ENCODE data around the gene CADM1.

CADM1 gene

DNA sequence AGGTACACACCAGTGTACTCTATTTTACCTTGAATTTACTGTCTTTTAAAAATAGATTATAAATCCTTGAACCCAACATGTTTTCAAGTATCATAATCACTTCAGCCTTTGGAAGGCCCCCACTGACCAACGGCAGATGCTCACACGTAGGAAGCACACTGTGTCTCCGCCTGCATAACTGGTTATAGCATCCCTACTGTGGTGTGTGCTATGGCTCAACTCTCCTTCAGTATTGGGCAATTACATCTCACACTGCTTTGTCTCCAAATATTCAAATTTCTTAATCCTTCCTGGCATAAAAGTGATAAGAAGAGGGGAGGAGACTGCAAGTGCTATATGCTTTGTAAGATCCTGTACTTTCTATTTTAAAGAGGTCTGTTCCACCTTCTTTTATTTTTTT, 165.7 kb downstream of the CADM1 start:
- Histone ChIP-seq H3K27me3 (ENCODE audit: control insufficient read depth, insufficient read depth, low read length) (no peaks in the 10 kb centered on the region), H3K36me3 (ENCODE audit: control insufficient read depth, insufficient read depth, low read length) (no peaks in the 10 kb centered on the region), H3K9me3 (ENCODE audit: control insufficient read depth, insufficient read depth, low read length) (no peaks in the 10 kb centered on the region), H3K9ac (ENCODE audit: low read depth, low read length) (no peak overlapping the region), H3K4me3 (ENCODE audit: low read depth, low read length) (no peak overlapping the region), H3K27ac (ENCODE audit: low read depth, low read length) (no peak overlapping the region), H3K4me1 (ENCODE audit: control insufficient read depth, insufficient read depth, low read length) (no peaks in the 10 kb centered on the region)

DNA sequence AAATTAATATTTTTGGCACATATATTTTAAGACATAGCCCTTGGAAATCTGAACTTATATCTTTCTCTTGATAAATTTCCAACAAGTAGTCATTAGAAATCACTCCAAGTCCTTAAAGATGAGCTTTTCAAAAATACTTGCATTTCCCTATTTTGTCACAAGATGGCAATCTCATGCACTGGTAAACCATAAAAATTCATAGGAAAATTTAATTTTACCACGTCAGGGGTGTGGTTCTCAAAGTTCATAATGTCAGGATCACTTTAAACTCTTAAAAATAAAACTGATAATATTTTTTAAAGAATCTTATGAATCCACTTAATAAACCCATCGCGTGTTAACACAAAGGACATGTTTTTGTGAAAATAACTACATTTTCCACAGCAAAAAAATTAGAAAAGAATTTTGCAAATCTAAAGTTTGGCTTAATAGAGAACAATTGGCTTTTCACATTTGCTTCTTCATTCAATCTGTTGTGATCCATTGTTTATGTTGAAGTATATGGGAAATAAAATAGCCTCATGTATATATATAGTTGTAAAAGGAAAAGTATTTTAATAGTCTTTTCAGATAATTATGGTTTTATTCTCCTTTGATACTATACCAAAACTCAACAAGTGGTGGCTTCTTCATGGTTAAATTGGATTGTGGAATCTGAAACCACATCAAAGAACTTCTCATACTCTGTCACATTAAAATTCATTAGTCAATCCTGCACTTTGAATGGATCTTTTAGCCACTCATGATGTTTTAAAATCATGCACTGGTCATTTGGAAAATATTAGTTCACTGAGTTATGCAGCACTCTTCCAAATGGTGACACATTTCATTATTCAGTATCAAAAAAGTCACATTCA, 169.1 kb downstream of the CADM1 start:
- no peak overlapping the region for H3K27ac ChIP-seq (ENCODE audit: low read depth, low read length)
- no peaks in the 10 kb centered on the region for H3K36me3 ChIP-seq (ENCODE audit: control insufficient read depth, insufficient read depth, low read length)
- no peak overlapping the region for H3K4me3 ChIP-seq (ENCODE audit: low read depth, low read length)
- H3K9me3 ChIP-seq (ENCODE audit: control insufficient read depth, insufficient read depth, low read length) = no peaks in the 10 kb centered on the region
- no peak overlapping the region for H3K9ac ChIP-seq (ENCODE audit: low read depth, low read length)
- no peaks in the 10 kb centered on the region for H3K27me3 ChIP-seq (ENCODE audit: control insufficient read depth, insufficient read depth, low read length)
- H3K4me1 ChIP-seq (ENCODE audit: control insufficient read depth, insufficient read depth, low read length) = 0 out of 2 replicates have a peak, but pooled peaks cover 5% of the 10 kb centered on the region

GRCh38 chr11:115333949-115334348, 170.3 kb downstream of the CADM1 start:
- no peaks in the 10 kb centered on the region for H3K27me3 ChIP-seq (ENCODE audit: control insufficient read depth, insufficient read depth, low read length)
- no peaks in the 10 kb centered on the region for H3K36me3 ChIP-seq (ENCODE audit: control insufficient read depth, insufficient read depth, low read length)
- no peak overlapping the region for H3K27ac ChIP-seq (ENCODE audit: low read depth, low read length)
- no peak overlapping the region for H3K9ac ChIP-seq (ENCODE audit: low read depth, low read length)
- 0 out of 2 replicates have a peak, but pooled peaks cover 5% of the 10 kb centered on the region for H3K4me1 ChIP-seq (ENCODE audit: control insufficient read depth, insufficient read depth, low read length)
- H3K4me3 ChIP-seq (ENCODE audit: low read depth, low read length) = no peak overlapping the region
- H3K9me3 ChIP-seq (ENCODE audit: control insufficient read depth, insufficient read depth, low read length) = no peaks in the 10 kb centered on the region

DNA sequence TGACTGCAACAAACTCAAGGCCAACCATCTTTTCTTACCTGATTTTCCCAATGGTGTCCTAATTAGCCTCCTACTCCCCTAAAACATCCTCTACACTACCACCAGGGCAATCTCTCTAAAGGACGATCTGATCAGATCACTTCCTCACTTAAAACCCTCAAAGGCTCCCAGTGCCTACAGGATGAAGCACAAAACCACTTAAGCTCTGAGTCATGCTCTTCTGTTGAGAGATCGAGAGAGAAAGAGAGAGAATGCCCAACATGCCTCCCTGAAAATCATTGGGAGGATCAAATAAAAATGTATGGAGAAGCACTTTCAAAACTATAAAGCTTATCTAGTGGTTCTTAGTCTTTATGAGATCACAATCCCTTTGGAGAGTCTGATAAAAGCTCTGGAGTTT, 171.1 kb downstream of the CADM1 start:
- Histone ChIP-seq H3K36me3 (ENCODE audit: control insufficient read depth, insufficient read depth, low read length) (no peaks in the 10 kb centered on the region), H3K4me1 (ENCODE audit: control insufficient read depth, insufficient read depth, low read length) (0 out of 2 replicates have a peak, but pooled peaks cover 5% of the 10 kb centered on the region), H3K27me3 (ENCODE audit: control insufficient read depth, insufficient read depth, low read length) (no peaks in the 10 kb centered on the region), H3K4me3 (ENCODE audit: low read depth, low read length) (no peak overlapping the region), H3K9ac (ENCODE audit: low read depth, low read length) (no peak overlapping the region), H3K27ac (ENCODE audit: low read depth, low read length) (no peak overlapping the region), H3K9me3 (ENCODE audit: control insufficient read depth, insufficient read depth, low read length) (no peaks in the 10 kb centered on the region)

DNA sequence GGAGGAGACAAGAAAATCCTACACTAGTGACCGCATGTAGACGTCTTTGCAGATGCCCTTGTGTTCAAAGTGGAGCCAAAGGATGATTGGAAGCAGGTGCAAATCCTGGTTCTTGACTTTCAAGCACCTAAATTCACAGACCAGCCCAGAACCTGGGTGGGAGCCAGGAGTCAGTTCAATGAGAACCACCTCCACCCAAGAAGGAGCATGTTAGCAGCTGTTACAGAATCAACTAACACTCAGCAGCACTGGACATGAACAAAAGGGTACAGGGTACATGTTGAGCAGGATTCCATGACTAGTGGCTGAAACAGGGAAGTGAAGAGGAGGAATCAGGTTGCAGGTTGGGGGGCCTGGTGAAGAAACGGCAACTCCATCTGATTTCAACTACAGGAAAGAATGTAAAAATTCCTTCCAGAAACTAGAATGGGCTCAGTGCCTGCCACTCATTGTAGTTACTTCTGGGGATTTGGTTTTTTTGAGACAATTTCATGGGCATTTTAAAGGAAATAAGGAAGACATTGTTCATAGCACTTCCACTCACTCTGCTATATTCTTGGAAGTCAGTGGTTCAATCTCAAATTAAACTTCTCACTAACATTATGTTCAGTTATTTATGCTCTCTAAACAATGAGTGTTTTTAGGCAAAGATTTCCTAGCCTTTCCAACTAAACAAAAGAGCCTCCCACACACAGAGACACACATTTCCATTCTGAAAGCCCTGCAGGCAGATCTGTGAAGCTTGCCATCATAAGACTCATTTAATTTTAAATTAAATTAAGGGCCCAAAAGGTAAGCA, 173.3 kb downstream of the CADM1 start:
- Histone ChIP-seq H3K27me3 (ENCODE audit: control insufficient read depth, insufficient read depth, low read length) (no peaks in the 10 kb centered on the region), H3K36me3 (ENCODE audit: control insufficient read depth, insufficient read depth, low read length) (no peaks in the 10 kb centered on the region), H3K9me3 (ENCODE audit: control insufficient read depth, insufficient read depth, low read length) (no peaks in the 10 kb centered on the region), H3K27ac (ENCODE audit: low read depth, low read length) (no peak overlapping the region), H3K9ac (ENCODE audit: low read depth, low read length) (no peak overlapping the region), H3K4me1 (ENCODE audit: control insufficient read depth, insufficient read depth, low read length) (0 out of 2 replicates have a peak, but pooled peaks cover 5% of the 10 kb centered on the region), H3K4me3 (ENCODE audit: low read depth, low read length) (no peak overlapping the region)

DNA sequence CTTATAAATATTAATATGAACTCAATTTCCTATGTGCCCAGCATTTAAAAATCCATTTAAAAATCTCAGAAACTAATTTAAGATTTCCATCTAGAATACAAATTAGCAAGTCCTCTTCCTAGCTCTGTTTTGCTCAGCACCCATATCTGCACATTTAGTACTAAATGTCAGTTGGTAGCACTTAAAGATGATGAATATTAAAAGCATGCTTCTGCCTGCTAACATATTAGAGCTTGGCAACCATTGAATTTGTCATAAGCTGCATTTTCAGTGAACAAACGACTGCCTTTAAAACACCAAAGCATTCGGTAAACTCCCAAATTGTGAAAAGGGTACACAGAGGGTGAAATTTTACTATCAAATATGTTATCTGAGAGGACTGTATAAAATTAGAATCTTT, 177.7 kb downstream of the CADM1 start:
- Histone ChIP-seq H3K36me3 (ENCODE audit: control insufficient read depth, insufficient read depth, low read length) (no peaks in the 10 kb centered on the region), H3K27ac (ENCODE audit: low read depth, low read length) (no peak overlapping the region), H3K9ac (ENCODE audit: low read depth, low read length) (no peak overlapping the region), H3K4me1 (ENCODE audit: control insufficient read depth, insufficient read depth, low read length) (peaks cover 12% of the 10 kb centered on the region), H3K4me3 (ENCODE audit: low read depth, low read length) (no peak overlapping the region), H3K9me3 (ENCODE audit: control insufficient read depth, insufficient read depth, low read length) (no peaks in the 10 kb centered on the region), H3K27me3 (ENCODE audit: control insufficient read depth, insufficient read depth, low read length) (no peaks in the 10 kb centered on the region)

DNA sequence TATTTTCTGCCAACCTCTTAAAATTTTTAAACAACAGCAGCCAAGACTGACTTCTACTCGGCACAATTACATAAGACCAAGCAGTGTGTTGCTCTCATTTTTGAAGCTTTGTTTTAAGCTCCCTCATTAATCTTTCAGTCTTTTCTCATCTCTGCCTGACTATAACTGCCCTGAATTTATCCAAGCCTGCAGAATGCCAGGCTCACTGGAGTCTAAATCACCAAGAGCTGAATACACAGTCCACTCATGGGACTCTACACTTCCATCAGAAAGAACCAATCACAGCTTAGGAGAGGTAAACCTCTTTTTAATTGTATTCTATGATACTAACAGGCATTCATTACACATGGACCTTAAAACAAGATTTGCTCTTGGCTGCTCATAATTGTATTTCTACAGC, 178.7 kb downstream of the CADM1 start:
- Histone ChIP-seq H3K4me3 (ENCODE audit: low read depth, low read length) (no peak overlapping the region), H3K9me3 (ENCODE audit: control insufficient read depth, insufficient read depth, low read length) (no peaks in the 10 kb centered on the region), H3K4me1 (ENCODE audit: control insufficient read depth, insufficient read depth, low read length) (peaks cover 6% of the 10 kb centered on the region), H3K36me3 (ENCODE audit: control insufficient read depth, insufficient read depth, low read length) (no peaks in the 10 kb centered on the region), H3K9ac (ENCODE audit: low read depth, low read length) (no peak overlapping the region), H3K27me3 (ENCODE audit: control insufficient read depth, insufficient read depth, low read length) (no peaks in the 10 kb centered on the region), H3K27ac (ENCODE audit: low read depth, low read length) (no peak overlapping the region)

GRCh38 chr11:115324581-115325432, 179.4 kb downstream of the CADM1 start:
- Histone ChIP-seq H3K9me3 (ENCODE audit: control insufficient read depth, insufficient read depth, low read length) (no peaks in the 10 kb centered on the region), H3K4me1 (ENCODE audit: control insufficient read depth, insufficient read depth, low read length) (peaks cover 6% of the 10 kb centered on the region), H3K27ac (ENCODE audit: low read depth, low read length) (no peak overlapping the region), H3K27me3 (ENCODE audit: control insufficient read depth, insufficient read depth, low read length) (no peaks in the 10 kb centered on the region), H3K4me3 (ENCODE audit: low read depth, low read length) (no peak overlapping the region), H3K9ac (ENCODE audit: low read depth, low read length) (no peak overlapping the region), H3K36me3 (ENCODE audit: control insufficient read depth, insufficient read depth, low read length) (no peaks in the 10 kb centered on the region)

GRCh38 chr11:115322553-115323203, 181.5 kb downstream of the CADM1 start:
- H3K27ac ChIP-seq (ENCODE audit: low read depth, low read length) = no peak overlapping the region
- H3K36me3 ChIP-seq (ENCODE audit: control insufficient read depth, insufficient read depth, low read length) = no peaks in the 10 kb centered on the region
- H3K4me3 ChIP-seq (ENCODE audit: low read depth, low read length) = no peak overlapping the region
- no peaks in the 10 kb centered on the region for H3K9me3 ChIP-seq (ENCODE audit: control insufficient read depth, insufficient read depth, low read length)
- no peaks in the 10 kb centered on the region for H3K27me3 ChIP-seq (ENCODE audit: control insufficient read depth, insufficient read depth, low read length)
- no peak overlapping the region for H3K9ac ChIP-seq (ENCODE audit: low read depth, low read length)
- peaks cover 6% of the 10 kb centered on the region for H3K4me1 ChIP-seq (ENCODE audit: control insufficient read depth, insufficient read depth, low read length)

- H3K9me3 ChIP-seq (ENCODE audit: control insufficient read depth, insufficient read depth, low read length) = no peaks in the 10 kb centered on the region
- H3K27me3 ChIP-seq (ENCODE audit: control insufficient read depth, insufficient read depth, low read length) = no peaks in the 10 kb centered on the region
- no peak overlapping the region for H3K27ac ChIP-seq (ENCODE audit: low read depth, low read length)
- H3K4me3 ChIP-seq (ENCODE audit: low read depth, low read length) = no peak overlapping the region
- peaks cover 6% of the 10 kb centered on the region for H3K4me1 ChIP-seq (ENCODE audit: control insufficient read depth, insufficient read depth, low read length)
- H3K9ac ChIP-seq (ENCODE audit: low read depth, low read length) = no peak overlapping the region
- no peaks in the 10 kb centered on the region for H3K36me3 ChIP-seq (ENCODE audit: control insufficient read depth, insufficient read depth, low read length)
These were observed 182.5 kb downstream of the CADM1 start for GRCh38 chr11:115321605-115322289.
